H9 (cell line): Measurements from ENCODE around the gene MC1R. TPM values are rescaled to one million over a fixed set of nuclear protein-coding genes. Genes with fewer than 3 reads are reported as not detected.

ENCODE experiments used
- DNase-seq: peaks from one replicate; pipeline ENCODE4 v3.0.0-alpha.2; 2017
- H2AFZ ChIP-seq: one replicate; pipeline ENCODE4 v1.6.1; 2013; ENCODE audit warnings: mild to moderate bottlenecking, low read length, control low read depth, moderate library complexity
- H2AK5ac ChIP-seq: 2 replicates; pipeline ENCODE4 v1.6.1; 2013; ENCODE audit warnings: low read length, control low read depth, mixed read lengths; ENCODE audit not compliant: insufficient read length
- H2BK120ac ChIP-seq: one replicate; pipeline ENCODE4 v1.6.1; 2013; ENCODE audit warnings: low read depth, mild to moderate bottlenecking, low read length, control low read depth, inconsistent platforms; ENCODE audit not compliant: poor library complexity, severe bottlenecking
- H2BK12ac ChIP-seq: 2 replicates; pipeline ENCODE4 v1.6.1; 2013; ENCODE audit warnings: low read length, control low read depth, mixed read lengths, low read depth; ENCODE audit not compliant: insufficient read length
- H2BK15ac ChIP-seq: 2 replicates; pipeline ENCODE4 v1.6.1; 2013; ENCODE audit warnings: low read depth, low read length, control low read depth
- H2BK20ac ChIP-seq: one replicate; pipeline ENCODE4 v1.6.1; 2013; ENCODE audit warnings: low read depth, mild to moderate bottlenecking, low read length, control low read depth, inconsistent platforms; ENCODE audit not compliant: poor library complexity, severe bottlenecking
- H2BK5ac ChIP-seq: 2 replicates; pipeline ENCODE4 v1.6.1; 2013; ENCODE audit warnings: low read length, control low read depth, mixed read lengths; ENCODE audit not compliant: insufficient read length
- H3K14ac ChIP-seq: 2 replicates; pipeline ENCODE4 v1.6.1; 2013; ENCODE audit warnings: low read length, control low read depth; ENCODE audit not compliant: insufficient read depth
- H3K18ac ChIP-seq: 2 replicates; pipeline ENCODE4 v1.6.1; 2013; ENCODE audit warnings: low read depth, mild to moderate bottlenecking, mixed read lengths, low read length, control low read depth; ENCODE audit not compliant: insufficient read length
- H3K23ac ChIP-seq: 2 replicates; pipeline ENCODE4 v1.6.1; 2013; ENCODE audit warnings: low read length, control low read depth, mixed read lengths, low read depth; ENCODE audit not compliant: insufficient read length
- H3K23me2 ChIP-seq: 2 replicates; pipeline ENCODE4 v1.6.1; 2013; ENCODE audit warnings: low read depth, mild to moderate bottlenecking, mixed read lengths, low read length, control low read depth; ENCODE audit not compliant: insufficient read length, poor library complexity, severe bottlenecking
- H3K27ac ChIP-seq: 2 replicates; pipeline ENCODE4 v1.5.1; 2013; ENCODE audit warnings: low read length, control low read depth, mixed read lengths, low read depth; ENCODE audit not compliant: insufficient read length
- H3K27me3 ChIP-seq: 2 replicates; pipeline ENCODE4 v1.6.1; 2013; ENCODE audit warnings: low read length, control low read depth, inconsistent platforms; ENCODE audit not compliant: insufficient read depth
- H3K4ac ChIP-seq: 2 replicates; pipeline ENCODE4 v1.6.1; 2013; ENCODE audit warnings: low read depth, mild to moderate bottlenecking, control low read depth, inconsistent platforms, low read length, moderate library complexity
- H3K4me1 ChIP-seq: 2 replicates; pipeline ENCODE4 v1.6.1; 2013; ENCODE audit warnings: low read length, control low read depth, inconsistent platforms; ENCODE audit not compliant: insufficient read depth
- H3K4me2 ChIP-seq: 2 replicates; pipeline ENCODE4 v1.6.1; 2013; ENCODE audit warnings: low read length, control low read depth, mixed read lengths; ENCODE audit not compliant: insufficient read length, insufficient read depth
- H3K56ac ChIP-seq: 2 replicates; pipeline ENCODE4 v1.6.1; 2013; ENCODE audit warnings: low read depth, mild to moderate bottlenecking, mixed read lengths, low read length, control low read depth; ENCODE audit not compliant: insufficient read length
- H3K79me1 ChIP-seq: 2 replicates; pipeline ENCODE4 v1.6.1; 2013; ENCODE audit warnings: low read depth, mild to moderate bottlenecking, moderate library complexity, low read length, control low read depth, inconsistent platforms; ENCODE audit not compliant: insufficient read depth, poor library complexity, severe bottlenecking
- H3K79me2 ChIP-seq: 2 replicates; pipeline ENCODE4 v1.6.1; 2013; ENCODE audit warnings: low read length, control low read depth, inconsistent platforms; ENCODE audit not compliant: insufficient read depth
- H3K9ac ChIP-seq: 2 replicates; pipeline ENCODE4 v1.6.1; 2013; ENCODE audit warnings: low read length, control low read depth, mixed read lengths; ENCODE audit not compliant: insufficient read length; ENCODE audit errors: extremely low read depth
- H3K9me3 ChIP-seq: one replicate; pipeline ENCODE4 v1.6.1; 2013; ENCODE audit warnings: low read depth, low read length, inconsistent platforms; ENCODE audit not compliant: control insufficient read depth
- H3T11ph ChIP-seq: one replicate; pipeline ENCODE4 v1.6.1; 2013; ENCODE audit warnings: mild to moderate bottlenecking, low read length, control low read depth, inconsistent platforms
- H4K20me1 ChIP-seq: one replicate; pipeline ENCODE4 v1.6.1; 2013; ENCODE audit not compliant: control insufficient read depth, insufficient read length, insufficient read depth
- H4K5ac ChIP-seq: 2 replicates; pipeline ENCODE4 v1.6.1; 2013; ENCODE audit warnings: low read depth, mild to moderate bottlenecking, mixed read lengths, low read length, control low read depth; ENCODE audit not compliant: insufficient read length
- H4K8ac ChIP-seq: replicated peaks from 2 replicates; pipeline ENCODE4 v1.6.1; 2013; ENCODE audit warnings: low read length, control low read depth, mixed read lengths, low read depth; ENCODE audit not compliant: insufficient read length
- H4K91ac ChIP-seq: 2 replicates; pipeline ENCODE4 v1.6.1; 2013; ENCODE audit warnings: low read depth, mild to moderate bottlenecking, moderate library complexity, mixed read lengths, low read length, control low read depth; ENCODE audit not compliant: insufficient read length
- H3K27ac Mint-ChIP-seq, 3 experiments: 2 replicates in 2 of 3; 3 replicates in 1 of 3; pipeline ENCODE4 v1.8.0; 2020 to 2021; ENCODE audit warnings: mixed read lengths in 3 of 3, mild to moderate bottlenecking in 1 of 3, moderate library complexity in 1 of 3
- H3K27me3 Mint-ChIP-seq: 2 replicates; pipeline ENCODE4 v1.8.0; 2021; ENCODE audit warnings: low read depth, mild to moderate bottlenecking, moderate library complexity, mixed read lengths
- H3K36me3 Mint-ChIP-seq, 3 experiments: 2 replicates in 2 of 3; 3 replicates in 1 of 3; pipeline ENCODE4 v1.8.0; 2020 to 2021; ENCODE audit warnings: low read depth in 3 of 3, mixed read lengths in 3 of 3; ENCODE audit not compliant: insufficient read depth in 1 of 3
- H3K4me1 Mint-ChIP-seq, 2 experiments: 2 replicates each; pipeline ENCODE4 v1.8.0; 2020; ENCODE audit warnings: mixed read lengths in 2 of 2
- H3K4me3 Mint-ChIP-seq, 2 experiments: 2 replicates in 1 of 2; 3 replicates in 1 of 2; pipeline ENCODE4 v1.8.0; 2020 to 2021; ENCODE audit warnings: mild to moderate bottlenecking in 2 of 2, mixed read lengths in 2 of 2, moderate library complexity in 1 of 2
- H3K9me3 Mint-ChIP-seq, 2 experiments: 2 replicates in 1 of 2; 3 replicates in 1 of 2; pipeline ENCODE4 v1.8.0; 2020; ENCODE audit warnings: mild to moderate bottlenecking in 2 of 2, mixed read lengths in 2 of 2, moderate library complexity in 1 of 2
- CTCF ChIP-seq: fragments of 200-600 bp; sonication (generic); conservative IDR thresholded peaks from 3 replicates; pipeline ENCODE4 v1.8.0; 2021; ENCODE audit warnings: antibody characterized with exemption, mild to moderate bottlenecking
- whole genome bisulfite sequencing: extraction: QIAGEN DNeasy Blood & Tissue Kit; methylation state at CpG from one replicate; pipeline ENCODE4 v1.1.7; 2013; ENCODE audit warnings: missing lambda C conversion rate, low lambda C conversion rate, mixed read lengths; ENCODE audit not compliant: insufficient read length; ENCODE audit errors: extremely low coverage; 5-methylcytosine and 5-hydroxymethylcytosine counted together
- total RNA-seq: library from RNA; stranded (reverse); gene quantifications from 2 replicates; pipeline ENCODE4 v1.2.1, GENCODE V29; 2021

MC1R gene
- total RNA-seq, 1 experiment from 2014 or later: 4.7 TPM

GRCh38 chr16:89946515-89946914 lies 27.9 kb downstream of the MC1R start:
- no CpG with 5 or more reads among the region's 5 CpGs for WGBS
- Mint-ChIP-seq H3K4me1 (peaks cover 0 to 8% of the 10 kb centered on the region in 2 experiments; a peak in 2 of 4 replicates), H3K9me3 (peaks cover 0 to 4% of the 10 kb centered on the region in 2 experiments; a peak in 3 of 5 replicates), H3K27me3 (peaks cover 49% of the 10 kb centered on the region), H3K27ac (no peak overlapping the region), H3K36me3 (no peaks in the 10 kb centered on the region; a peak in 1 of 7 replicates), H3K4me3 (no peak overlapping the region; a peak in 1 of 5 replicates)
- H3K9ac ChIP-seq: no peak overlapping the region
- no peaks in the 10 kb centered on the region for H4K20me1 ChIP-seq
- no peak for DNase-seq
- H3K4me2 ChIP-seq: no peak overlapping the region
- TF ChIP-seq CTCF: no peak
- no peak overlapping the region for H4K5ac ChIP-seq
- H3T11ph ChIP-seq: no peak overlapping the region
- no peak overlapping the region for H2BK15ac ChIP-seq
- H3K79me2 ChIP-seq: no peaks in the 10 kb centered on the region
- no peak overlapping the region for H3K56ac ChIP-seq
- H3K23me2 ChIP-seq: no peaks in the 10 kb centered on the region
- H2BK12ac ChIP-seq: no peak overlapping the region
- no peak overlapping the region for H2AFZ ChIP-seq
- H4K91ac ChIP-seq: no peak overlapping the region
- H3K27me3 ChIP-seq: peaks cover 8% of the 10 kb centered on the region; the same call in 1 of the 2 replicates
- no peak overlapping the region for H2BK20ac ChIP-seq
- H2BK120ac ChIP-seq: no peak overlapping the region
- no peak overlapping the region for H4K8ac ChIP-seq
- no peak overlapping the region for H3K14ac ChIP-seq
- H3K23ac ChIP-seq: no peak overlapping the region
- H3K18ac ChIP-seq: no peak overlapping the region
- no peak overlapping the region for H3K27ac ChIP-seq
- H3K4me1 ChIP-seq: no peaks in the 10 kb centered on the region
- H2AK5ac ChIP-seq: no peak overlapping the region
- H2BK5ac ChIP-seq: no peak overlapping the region
- H3K4ac ChIP-seq: no peak overlapping the region
- H3K9me3 ChIP-seq: no peaks in the 10 kb centered on the region
- no peaks in the 10 kb centered on the region for H3K79me1 ChIP-seq
